Ramos (cell line): Measurements from ENCODE around the gene GNB1.

Experiments used
- in situ Hi-C: fragments of 300-500 bp; cut with MboI; formaldehyde crosslinking; loops from one replicate; pipeline ENCODE4 v1.14.3; 2022; ENCODE audit warnings: low sequenced_read_pairs; ENCODE audit not compliant: unreplicated experiment

Gene GNB1

DNA sequence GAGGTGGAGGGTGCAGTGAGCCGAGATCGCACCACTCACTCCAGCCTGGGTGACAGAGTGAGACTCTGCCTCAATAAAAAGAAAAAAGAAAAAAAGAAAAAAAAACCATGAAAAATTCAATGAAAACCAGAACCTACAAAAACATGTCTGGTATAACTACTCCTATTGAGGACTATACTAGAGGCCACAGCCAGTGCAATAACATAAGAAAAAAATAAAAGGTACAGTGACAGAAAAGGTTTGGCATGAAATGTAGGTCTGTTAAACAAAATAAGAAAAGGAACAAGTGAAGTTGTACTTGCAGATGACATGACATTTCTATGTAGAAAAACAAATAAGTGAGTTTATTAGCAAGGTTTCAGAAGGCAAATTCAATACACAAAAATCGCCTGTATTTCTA is 120.8 kb downstream of the GNB1 start:
- in situ Hi-C loops, result no loop called here

DNA sequence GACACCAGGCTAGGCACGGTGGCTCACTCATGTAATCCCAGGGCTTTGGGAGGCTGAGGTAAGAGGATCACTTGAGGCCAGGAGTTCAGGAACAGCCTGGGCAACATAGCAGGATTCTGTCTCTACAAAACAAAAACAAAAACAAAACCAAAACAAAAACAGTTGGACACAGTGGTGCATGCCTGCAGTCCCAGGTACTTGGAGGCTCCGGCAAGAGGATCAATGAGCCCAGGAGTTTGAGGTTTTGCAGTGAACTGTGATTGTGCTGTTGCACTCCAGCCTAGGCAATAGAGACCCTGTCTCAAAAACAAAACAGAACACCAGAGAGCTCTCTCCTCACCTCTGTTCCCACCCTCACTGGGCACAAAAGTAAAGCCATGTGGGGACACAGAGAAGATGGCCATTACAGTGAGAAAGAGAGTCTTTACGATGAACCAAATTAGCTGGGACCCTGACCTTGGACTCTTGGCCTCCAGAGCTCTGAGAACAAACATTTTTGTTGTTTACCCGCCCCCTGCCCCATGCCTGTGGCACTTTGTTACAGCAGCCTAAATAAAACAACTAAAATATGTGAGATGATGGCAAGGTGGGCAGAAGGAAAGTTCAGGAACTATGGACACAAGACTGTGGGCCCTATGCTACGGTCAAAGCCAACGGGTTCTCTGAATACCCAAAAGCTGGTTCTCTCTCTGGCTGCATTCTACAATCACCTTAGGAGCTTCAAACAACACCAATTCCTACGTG is 122.5 kb downstream of the GNB1 start:
- in situ Hi-C loops, result no loop called here

DNA sequence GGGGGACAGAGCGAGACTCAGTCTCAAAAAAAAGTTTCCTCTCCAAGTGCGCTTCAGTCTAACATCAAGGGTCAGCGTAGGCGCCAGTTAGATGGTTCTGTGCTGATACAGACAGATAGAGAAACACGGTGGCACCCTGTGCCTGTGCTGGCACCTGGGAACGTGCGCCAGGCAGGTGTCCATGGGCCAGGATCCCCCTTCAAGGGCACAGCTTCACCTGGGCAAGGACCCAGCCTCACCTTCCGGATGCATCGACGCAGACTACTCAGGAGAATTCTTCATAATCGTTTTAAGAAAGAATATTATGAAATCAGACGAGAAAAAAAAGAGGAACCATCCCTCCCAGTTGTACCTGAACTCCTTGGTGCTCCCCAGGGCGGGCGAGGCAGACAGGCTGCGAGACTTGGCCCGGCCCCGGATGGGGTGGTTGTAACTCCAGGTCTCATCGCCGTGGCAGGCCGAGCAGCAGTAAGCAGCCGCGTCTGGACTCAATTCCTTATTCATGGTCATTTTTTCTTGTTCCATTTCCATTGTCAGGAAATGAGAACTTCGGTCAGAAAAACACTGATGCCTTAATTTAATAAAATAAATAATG is 125.9 kb downstream of the GNB1 start:
- in situ Hi-C loops, result no loop called here

DNA sequence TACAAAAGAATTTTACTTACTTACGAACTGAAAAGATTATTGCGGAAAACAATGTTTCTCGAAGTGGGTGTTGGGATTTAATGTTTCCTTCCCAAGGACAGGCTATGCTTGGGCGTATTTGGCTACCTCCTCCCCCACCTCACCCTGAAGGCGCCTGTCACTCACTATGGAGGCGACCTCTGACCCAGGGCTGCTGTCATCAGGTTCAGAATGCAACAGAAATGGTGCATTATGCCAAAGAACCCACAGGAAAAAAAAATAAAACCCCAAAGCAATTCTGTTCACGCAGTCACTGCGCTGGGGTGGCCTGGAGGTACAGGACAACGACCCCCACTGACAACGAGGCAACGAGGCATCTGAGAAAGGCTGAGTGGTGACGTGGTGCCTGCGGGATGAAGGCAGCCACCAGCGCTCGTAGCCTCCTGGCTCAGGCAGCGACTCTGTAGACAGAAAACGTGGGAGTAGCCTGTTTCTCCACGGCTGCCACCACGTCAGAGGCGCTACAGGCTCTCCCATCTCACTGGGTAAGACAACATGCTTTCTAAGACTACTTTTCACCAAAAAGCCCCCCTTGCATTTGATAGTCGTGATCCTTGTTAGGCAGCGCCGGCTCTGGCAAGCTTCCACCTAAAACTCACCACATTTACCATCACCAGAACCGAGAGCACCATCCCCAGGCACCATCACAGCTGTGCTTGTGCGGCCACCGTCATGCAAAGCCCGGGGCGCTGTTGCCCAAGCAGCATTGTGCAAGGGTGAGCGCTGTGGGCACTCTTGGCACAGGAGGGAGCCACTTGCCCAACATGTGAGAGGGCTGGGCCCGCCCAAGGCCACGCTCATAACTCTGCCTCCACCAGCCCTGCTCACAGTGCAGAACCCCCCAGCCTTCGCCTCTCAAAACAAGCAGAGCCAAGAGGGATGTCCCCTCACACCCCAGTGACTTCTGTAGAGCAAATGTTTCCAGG is 126.9 kb downstream of the GNB1 start:
- in situ Hi-C loops, result no loop called here

DNA sequence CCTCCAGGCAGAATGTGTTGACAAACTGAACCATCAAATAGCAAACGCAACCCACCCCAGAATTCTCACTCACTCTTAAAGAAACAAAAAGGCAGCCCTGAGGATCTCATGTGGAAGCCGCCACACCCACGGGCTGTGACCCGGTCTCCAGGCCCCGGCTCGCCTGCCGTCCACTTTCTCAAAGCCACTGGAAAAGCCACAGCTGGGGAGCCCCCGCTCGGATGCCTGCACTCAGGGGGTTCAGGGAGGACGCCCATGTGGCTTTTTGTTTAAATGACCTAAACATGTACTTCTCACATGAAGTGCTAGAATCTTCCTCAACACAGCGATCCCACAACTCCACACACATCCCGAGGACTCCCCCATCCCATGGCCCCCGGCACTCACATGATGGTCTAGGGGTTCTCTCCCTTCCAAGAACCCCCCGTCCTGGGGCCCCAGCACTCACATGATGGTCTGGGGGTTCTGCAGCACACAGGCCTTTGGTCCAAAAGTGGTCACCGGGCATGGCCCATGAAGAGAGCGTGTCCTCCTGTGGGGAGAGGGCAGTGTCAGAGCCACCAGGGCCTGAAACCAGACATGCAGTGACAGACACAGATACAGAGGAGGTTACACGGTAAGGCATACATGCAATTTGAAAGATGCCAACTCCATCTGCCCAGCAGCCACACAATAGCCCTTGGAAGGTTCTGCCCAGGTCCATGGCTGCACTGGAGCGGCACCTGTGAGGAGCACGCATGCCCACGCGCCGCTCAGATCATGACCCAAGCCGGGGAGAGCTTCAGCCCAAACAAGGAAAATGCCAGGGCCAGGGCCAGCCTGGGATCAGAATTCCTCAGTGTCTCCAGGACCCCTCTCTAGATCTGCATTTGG is 129.1 kb downstream of the GNB1 start:
- in situ Hi-C loops, result no loop called here

DNA sequence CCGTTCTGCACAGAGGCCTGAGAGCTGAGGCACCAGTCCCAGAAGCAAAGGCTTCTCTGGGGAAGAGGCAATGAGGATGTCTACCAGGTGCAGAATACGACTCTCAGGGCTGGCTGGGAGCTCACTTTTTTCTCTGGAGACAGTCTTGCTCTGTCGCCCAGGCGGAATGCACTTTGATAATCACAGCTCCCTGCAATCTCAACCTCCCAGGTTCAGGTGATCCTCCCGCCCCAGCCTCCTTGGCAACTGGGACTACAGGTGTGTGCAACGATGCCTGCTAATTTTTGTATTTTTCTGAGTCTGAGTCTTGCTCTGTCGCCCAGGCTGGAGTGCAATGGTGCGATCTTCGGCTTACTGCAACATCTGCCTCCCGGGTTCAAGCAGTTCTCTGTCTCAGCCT is 130.2 kb downstream of the GNB1 start:
- in situ Hi-C loops, result no loop called here

DNA sequence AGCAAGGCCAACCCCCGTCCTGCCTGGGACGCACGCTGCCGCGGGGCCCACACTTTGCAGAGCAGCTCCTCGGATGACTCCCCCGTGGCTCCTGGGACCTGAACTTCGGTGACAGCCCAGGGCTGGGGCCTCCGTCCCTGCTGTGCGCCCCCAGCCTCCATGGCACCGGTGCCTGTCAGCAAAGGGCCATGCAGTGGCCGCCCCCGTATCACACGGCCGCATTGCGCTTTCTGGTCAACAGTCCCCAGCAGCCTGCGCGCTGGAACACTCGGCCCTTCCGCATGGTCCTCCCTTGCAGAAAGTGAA is 130.6 kb downstream of the GNB1 start:
- in situ Hi-C loops, result no loop called here

DNA sequence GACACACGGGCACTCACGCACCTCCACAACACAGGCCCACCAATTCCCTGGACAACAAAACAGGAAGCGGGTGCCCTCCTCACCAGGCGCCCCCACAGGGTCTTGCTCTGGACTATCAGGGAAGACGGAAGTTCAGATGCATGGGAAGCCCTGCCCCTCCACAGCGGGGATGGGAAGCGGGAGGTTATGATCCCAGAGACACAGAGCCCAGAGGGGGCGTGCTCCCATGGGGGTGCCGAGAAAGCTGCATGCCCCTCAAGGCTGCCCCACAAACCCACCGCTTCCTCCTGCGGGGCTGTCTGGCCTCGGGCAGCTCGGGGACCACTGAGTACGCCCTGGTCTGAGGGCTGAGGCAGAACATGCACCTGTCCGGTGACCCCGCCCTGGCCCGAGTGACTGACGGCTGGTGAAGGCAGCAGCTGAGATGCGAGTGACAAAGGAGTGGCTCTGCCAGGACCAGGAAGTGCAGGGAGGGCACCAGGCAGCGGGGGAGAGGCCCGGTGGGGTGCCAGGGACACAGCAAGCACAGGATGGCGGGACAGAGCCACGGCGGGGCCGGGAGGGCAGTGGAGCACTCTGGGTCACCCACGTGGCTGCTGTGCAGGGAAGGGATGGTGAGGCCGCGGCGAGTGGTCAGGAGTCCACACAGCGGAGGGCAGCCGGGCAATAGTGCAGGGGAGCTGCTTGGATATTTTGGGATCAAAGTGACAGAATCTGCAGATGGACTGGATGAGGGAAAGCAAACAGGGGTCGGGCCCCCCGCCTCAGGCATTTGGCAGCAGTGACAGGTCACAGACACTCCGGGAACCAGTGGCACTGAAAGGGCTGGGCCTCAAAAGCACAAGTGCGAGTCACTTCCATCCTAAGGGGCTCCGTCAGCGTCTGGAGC is 131.2 kb downstream of the GNB1 start:
- in situ Hi-C loops, result no loop called here

DNA sequence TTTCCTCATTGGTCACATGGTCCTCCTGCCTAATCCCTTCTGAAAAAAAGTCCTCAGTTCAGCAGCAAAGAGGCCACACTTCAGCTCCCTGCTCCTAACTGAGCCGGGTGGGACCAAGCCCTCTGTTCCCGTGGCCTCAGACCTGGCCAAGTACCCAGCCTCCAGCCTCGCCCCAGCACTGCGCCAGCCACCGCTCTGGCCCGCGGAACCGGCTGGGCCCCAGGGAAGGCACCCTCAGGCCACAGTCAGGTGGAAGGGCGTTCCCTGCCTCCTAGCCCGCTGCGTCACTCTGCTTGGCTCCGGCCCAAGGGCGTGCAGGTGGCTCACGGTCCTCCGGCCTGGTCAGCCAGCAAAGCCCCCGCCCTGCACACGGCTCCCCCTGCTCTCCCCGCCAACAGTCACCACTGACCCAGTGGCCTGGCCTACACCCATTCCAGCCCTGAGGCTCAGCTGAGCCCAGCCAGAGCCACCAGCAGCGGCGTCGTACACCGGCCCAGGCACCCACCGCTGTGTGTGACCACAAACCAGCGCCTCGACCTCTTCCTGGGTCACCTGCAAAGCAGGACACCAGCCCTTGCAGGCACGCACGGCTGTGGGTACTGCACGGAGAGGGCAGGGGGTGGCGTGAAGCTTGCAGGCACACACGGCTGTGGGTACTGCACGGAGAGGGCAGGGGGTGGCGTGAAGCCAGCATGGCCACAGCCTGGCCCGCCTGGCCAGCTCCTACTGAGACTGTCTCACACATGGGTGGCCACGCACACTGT is 132.0 kb downstream of the GNB1 start:
- in situ Hi-C loops, result no loop called here

DNA sequence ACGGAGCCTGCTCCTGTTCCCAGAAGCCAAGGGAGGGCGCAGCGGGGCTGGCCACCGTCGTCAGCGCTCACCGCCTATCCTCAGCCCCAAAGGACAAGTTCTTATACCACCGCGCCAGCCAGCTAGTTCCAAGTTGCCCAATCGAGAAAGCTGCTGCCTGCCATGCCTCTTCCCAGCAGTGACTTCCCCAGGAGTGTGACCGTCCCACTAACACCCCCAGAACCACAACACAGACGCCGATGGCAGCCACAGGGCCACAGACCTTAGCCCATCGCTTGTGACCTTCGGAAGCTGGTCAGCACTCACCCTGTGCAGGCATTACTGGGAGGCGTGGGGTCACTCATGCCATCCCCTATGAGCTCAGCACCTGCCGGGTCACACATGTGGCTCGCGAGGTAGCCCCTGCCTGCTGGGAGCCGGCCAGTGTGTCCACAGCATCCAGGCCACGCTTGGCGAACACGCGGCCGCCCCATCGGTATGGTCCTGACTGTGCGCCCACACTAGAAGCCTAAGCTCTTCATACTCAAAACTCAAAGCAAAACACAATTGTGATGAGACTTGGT is 132.7 kb downstream of the GNB1 start:
- in situ Hi-C loops, result no loop called here

DNA sequence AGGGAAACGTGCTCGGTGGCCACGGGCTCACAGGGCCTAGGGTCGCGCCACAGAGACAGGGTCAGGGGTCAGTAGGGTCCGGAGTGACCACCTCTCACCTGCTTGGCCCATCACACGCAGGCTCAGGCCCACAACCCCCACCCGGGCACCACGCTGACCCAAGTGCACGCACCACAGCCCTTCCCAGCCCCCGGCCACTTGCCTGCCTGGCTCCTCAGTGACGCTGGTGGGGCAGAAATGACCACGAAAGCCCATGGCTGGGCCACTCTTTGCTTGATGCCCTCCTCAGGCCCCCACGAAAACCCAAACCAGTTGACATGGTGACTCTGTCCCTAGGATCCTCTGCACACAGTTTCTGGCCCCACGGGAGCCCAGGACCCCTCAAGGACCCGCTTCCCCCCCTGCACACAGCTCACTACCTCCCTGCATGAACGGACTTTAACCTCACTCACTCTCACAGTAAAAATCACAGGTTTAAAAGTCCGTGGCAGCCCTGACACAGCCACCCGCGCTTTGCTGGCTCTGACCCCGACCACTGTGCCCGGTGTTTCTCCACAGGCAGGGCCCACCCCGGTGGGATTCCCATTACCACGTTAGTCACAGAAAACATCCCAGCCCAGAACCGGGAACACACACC is 133.3 kb downstream of the GNB1 start:
- in situ Hi-C loops, result no loop called here

DNA sequence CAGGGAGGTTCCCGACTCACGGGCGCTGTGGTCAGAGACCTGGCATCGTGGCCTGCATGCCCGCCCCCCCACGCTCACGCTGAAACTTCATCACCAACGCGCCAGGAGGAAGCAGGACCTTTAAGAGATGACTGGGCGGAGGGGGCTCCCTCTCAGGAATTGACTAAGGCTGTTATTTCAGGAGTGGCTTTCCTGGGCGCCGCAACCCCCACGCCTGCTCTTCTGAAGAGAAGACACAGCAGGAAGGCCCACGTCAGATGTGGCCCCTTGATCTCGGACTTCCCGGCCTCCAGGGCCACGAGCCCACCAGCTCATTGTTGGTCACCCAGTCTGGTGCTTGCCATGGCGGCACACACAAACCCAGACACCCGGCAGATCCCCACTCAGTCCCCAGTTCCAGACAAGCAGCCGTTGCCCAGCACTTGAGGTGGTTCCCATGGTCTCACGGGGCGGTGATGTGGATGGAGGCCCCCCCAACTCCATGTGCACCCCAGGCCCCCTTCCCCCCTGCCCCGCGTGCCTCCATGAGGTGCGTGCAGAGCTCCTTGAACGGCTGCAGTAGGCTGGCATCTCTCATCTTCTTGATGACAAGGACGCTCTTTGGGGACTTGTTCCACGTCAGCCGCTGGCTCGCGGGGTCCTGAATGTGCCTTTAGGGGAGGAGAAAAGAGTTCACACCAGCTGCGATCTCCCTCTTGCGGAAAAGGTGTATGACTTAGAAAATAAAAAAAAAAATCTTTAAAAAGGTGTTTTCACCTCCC is 134.0 kb downstream of the GNB1 start:
- in situ Hi-C loops, result no loop called here

DNA sequence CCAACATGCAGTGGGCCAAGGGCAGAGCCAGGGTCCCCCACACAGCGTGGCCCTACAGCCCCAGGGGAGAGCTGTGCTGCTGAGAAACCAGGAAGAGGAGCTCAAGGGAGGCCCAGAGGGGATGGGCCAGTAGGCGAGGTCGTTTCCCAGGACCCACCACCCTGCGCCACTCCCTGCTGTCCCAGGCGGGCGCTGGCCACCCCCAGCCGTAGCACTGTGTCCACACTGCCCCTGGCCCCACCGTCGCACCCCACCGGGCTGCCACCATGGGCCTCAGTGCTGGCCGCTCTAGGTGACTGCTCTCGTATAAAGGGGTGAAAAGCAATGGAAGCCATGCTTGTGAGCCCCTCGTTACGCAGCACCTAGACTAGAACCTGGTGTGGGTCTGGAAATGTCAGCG is 135.0 kb downstream of the GNB1 start:
- in situ Hi-C loops, result no loop called here

DNA sequence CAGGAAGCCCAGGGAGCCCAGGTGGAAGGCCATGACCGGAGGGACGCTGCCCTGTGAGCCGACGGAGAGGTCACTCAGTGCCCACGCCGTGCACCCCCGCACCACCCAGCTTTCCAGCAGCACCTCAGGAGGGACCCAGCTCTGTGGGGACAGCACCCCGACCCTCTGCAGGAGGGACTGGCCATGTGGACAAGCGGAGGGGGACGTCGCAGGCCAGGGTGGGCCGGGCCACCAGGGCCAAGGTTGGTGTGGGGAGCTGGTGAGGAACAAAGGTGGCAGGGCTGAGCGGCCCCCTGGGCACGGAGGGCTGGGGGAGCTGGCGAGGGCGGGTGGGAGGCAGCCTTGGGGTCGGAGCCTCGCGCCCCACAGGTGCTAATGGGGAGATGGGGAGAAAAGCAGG is 135.5 kb downstream of the GNB1 start:
- in situ Hi-C loops, result no loop called here

DNA sequence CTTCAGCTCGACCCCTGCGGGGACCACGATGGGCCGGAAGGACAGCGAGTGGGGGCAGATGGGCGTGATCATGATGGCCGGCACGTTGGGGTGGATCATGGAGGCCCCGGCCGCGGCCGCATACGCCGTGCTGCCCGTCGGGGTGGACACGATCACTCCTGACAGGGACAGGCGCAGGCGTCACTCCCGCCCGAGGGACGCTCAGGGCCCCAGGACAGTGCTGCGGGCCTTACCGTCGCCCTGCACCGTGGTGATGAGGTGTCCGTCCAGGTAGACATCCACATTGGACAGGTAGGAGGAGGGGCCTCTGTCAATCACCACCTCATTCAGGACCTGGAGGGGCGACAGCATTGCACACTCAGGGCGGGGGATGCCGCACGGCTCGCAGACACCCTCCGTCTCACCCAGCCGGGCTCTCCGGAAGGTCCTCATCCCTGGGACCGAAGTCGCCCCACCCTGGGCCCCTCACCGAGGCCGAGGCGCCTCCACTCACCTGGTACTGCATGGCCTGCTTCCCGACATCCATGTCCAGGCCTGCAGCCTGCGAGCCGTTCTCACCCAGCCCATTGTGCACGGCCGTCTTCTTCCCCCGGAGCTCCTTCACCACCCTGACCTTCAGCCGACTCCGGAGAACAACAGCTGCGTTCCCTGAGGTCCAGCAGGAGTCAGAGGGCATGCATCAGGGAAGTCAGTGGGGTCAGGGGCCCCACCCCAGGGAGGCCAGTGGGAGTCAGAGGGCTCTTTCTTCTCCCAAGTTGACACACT is 136.7 kb downstream of the GNB1 start:
- in situ Hi-C loops, result no loop called here

DNA sequence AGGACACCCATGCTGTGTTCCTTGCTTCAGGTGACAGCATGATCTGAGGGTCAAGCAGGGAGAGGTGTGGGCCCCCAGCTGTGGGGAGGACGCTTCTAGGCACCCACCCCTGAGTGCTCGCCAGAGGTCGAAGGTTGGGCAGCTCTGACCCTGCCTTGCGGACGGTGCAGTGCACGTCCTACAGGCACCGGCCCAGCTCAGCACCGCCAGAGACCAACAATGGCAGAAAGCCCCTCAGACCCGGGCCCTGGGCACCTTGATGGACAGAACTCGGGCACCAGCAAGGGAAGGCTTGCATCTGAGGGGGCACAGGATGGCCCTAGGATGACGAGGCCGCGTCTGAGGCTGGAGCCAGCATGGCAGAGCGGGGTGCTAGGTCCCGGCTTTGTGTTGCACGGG is 137.3 kb downstream of the GNB1 start:
- in situ Hi-C loops, result no loop called here
